ENCODE measurements around the gene POLE2.

DNA sequence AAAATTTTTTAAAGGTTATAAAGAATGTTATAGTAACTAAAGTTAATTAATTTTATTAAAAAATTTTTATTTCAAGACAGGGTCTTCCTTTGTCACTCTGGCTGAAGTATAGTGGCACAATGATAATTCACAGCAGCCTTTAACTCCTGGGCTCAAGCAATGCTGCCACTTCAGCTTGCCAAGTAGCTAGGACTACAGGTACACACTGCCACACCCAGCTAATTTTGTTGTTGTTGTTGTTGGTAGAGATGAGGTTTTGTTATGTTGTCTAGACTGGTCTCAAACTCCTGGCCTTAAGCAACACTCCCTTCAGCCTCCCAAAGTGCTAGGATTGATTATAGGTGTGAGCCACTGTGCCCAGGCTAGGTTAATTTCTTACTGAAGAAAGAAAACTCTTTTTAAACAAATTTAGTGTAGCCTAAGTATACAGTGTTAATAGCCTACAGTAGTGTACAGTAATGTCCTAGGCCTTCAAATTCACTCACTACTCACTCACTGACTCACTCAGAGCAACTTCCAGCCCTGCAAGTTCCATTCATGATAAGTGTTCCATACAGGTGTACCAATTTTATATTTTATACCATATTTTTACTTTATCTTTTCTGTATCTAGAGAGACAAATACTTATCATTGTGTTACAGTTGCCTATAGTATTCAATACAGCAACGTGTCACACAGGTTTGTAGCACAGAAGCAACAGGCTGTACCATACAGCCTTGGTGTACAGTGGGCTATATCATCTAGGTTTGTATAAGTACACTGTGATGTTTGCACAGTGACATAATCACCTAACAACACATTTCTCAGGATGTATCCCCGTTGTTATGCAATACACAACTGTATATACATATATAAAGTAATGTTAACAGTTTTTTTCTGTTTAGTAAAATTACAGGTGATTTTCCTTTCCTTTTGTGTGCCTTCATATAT lies 28.2 kb downstream of the POLE2 start:
- TF ChIP-seq, protein P1, sequence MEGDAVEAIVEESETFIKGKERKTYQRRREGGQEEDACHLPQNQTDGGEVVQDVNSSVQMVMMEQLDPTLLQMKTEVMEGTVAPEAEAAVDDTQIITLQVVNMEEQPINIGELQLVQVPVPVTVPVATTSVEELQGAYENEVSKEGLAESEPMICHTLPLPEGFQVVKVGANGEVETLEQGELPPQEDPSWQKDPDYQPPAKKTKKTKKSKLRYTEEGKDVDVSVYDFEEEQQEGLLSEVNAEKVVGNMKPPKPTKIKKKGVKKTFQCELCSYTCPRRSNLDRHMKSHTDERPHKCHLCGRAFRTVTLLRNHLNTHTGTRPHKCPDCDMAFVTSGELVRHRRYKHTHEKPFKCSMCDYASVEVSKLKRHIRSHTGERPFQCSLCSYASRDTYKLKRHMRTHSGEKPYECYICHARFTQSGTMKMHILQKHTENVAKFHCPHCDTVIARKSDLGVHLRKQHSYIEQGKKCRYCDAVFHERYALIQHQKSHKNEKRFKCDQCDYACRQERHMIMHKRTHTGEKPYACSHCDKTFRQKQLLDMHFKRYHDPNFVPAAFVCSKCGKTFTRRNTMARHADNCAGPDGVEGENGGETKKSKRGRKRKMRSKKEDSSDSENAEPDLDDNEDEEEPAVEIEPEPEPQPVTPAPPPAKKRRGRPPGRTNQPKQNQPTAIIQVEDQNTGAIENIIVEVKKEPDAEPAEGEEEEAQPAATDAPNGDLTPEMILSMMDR (IDR thresholded peaks at IDR 0.05; ENCODE audit: low read depth, low read length, poor library complexity, severe bottlenecking) = no peak
- no peak for TF ChIP-seq EZH2phosphoT487 (IDR thresholded peaks at IDR 0.05; ENCODE audit: borderline replicate concordance, low read length)
